Neural crest cell (in vitro differentiated cells): ENCODE data around the gene DBF4B. TPM values are rescaled to one million over a fixed set of nuclear protein-coding genes. Genes with fewer than 3 reads are reported as not detected.

Experiments
- DNase-seq: peaks from one replicate; pipeline ENCODE4 v3.0.0; 2021; ENCODE audit warnings: low read depth, mixed read lengths, low spot score
- H3K27ac Mint-ChIP-seq: one replicate; pipeline ENCODE4 v1.8.0; 2021; ENCODE audit warnings: mild to moderate bottlenecking, mixed read lengths; ENCODE audit not compliant: unreplicated experiment
- H3K27me3 Mint-ChIP-seq: 2 replicates; pipeline ENCODE4 v1.8.0; 2021; ENCODE audit warnings: low read depth, mild to moderate bottlenecking, mixed read lengths
- H3K36me3 Mint-ChIP-seq: 2 replicates; pipeline ENCODE4 v1.8.0; 2021; ENCODE audit warnings: low read depth, mild to moderate bottlenecking, mixed read lengths
- H3K4me1 Mint-ChIP-seq: 2 replicates; pipeline ENCODE4 v1.8.0; 2021; ENCODE audit warnings: mixed read lengths
- H3K4me3 Mint-ChIP-seq: one replicate; pipeline ENCODE4 v1.8.0; 2021; ENCODE audit warnings: mild to moderate bottlenecking, mixed read lengths
- H3K9me3 Mint-ChIP-seq: 2 replicates; pipeline ENCODE4 v1.8.0; 2021; ENCODE audit warnings: mixed read lengths
- total RNA-seq: library from RNA; stranded (reverse); gene quantifications from 2 replicates; pipeline ENCODE4 v1.2.1, GENCODE V29; 2021
- TF ChIP-seq, protein P1 (sequence below): fragments of 200-600 bp; sonication (generic); conservative IDR thresholded peaks from 2 replicates; pipeline ENCODE4 v1.5.0; 2021; ENCODE audit warnings: antibody characterized with exemption, mild to moderate bottlenecking

The DBF4B gene
- total RNA-seq, 1 donor from 2014 or later, result 51.1 TPM

DNA sequence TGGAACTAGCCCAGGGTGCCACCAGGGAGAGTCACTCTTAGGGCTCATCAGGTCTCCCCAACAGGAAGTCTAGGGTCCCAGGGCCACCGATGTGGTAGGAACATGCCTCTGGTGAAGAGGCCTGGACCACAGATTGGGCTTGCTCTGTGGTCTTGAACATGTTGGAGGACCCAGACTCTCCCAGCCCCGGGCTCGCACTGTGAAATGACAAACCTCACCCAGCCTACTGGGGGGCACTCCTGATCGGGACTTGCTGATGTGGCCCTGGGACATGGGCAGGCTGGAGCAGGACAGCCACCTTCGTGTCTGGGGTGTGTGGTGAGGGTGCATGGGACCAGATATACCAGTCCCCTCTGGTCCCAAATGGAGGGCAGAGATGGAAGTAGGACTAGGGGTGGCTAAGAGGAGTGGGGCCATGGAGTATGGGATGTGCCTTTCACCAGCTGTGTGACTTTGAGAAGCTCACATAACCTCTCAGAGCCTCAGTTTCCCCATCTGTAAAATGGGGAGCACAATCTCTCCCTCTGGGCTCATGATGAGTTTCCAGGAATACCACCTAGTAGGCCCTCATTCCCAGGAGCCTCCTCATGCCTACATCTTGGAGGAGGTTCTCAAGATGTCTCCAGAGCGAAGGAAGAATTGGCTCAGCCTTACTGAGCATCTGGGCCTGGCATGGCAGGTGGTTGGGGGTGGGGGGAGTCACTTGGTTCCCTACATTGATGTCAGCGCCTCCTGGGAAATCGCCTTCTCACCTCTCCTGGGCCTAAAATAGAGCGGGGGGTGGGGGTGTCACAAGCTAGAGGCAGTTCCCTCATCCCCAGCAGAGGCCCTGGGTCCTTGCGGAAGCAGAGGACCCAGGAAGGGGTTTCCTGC lies 48.8 kb downstream of the DBF4B start:
- H3K27ac Mint-ChIP-seq, result no peak overlapping the region
- peaks cover 24% of the 10 kb centered on the region for H3K27me3 Mint-ChIP-seq
- no peaks in the 10 kb centered on the region for H3K4me1 Mint-ChIP-seq
- no peaks in the 10 kb centered on the region for H3K9me3 Mint-ChIP-seq
- peak overlapping the region; percentile 81 for H3K4me3 Mint-ChIP-seq
- H3K36me3 Mint-ChIP-seq, result no peaks in the 10 kb centered on the region
- no peak for DNase-seq
- TF ChIP-seq, protein P1, sequence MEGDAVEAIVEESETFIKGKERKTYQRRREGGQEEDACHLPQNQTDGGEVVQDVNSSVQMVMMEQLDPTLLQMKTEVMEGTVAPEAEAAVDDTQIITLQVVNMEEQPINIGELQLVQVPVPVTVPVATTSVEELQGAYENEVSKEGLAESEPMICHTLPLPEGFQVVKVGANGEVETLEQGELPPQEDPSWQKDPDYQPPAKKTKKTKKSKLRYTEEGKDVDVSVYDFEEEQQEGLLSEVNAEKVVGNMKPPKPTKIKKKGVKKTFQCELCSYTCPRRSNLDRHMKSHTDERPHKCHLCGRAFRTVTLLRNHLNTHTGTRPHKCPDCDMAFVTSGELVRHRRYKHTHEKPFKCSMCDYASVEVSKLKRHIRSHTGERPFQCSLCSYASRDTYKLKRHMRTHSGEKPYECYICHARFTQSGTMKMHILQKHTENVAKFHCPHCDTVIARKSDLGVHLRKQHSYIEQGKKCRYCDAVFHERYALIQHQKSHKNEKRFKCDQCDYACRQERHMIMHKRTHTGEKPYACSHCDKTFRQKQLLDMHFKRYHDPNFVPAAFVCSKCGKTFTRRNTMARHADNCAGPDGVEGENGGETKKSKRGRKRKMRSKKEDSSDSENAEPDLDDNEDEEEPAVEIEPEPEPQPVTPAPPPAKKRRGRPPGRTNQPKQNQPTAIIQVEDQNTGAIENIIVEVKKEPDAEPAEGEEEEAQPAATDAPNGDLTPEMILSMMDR, result no peak

DNA sequence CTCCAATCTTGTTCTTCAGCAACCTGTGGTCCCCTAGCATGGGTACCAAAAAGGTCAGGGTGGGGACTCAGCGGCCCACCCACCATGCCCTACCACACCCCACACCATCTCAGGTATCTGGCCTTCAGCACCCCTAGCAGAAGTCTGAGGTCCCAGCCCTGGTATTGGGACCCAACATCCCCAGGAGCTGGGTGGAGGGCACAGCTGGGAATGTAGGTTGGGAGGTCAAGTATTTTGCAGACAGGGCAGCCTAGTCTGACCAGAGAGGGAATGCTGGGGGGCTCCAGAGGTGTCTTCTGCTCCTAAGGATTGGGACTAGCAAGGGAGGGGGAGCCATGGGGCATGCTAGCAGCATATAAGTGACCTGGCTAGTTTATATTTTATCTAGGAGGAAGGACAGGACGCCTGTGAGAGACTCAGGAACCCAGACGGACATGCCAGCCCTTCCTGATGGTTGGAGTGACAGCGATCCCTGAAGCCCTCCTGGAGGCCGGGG lies 49.5 kb downstream of the DBF4B start:
- Mint-ChIP-seq H3K27me3 (peaks cover 24% of the 10 kb centered on the region), H3K27ac (no peak overlapping the region), H3K4me1 (no peaks in the 10 kb centered on the region), H3K9me3 (no peaks in the 10 kb centered on the region), H3K36me3 (no peaks in the 10 kb centered on the region), H3K4me3 (peak overlapping the region; percentile 81)
- TF ChIP-seq, protein P1, result no peak
- DNase-seq, result no peak

GRCh38 chr17:44758414-44759085 lies 50.1 kb downstream of the DBF4B start, which contains the start of gene ADAM11:
Gene ADAM11, plus strand, starts transcription at chr17:44758988. Its CDS starts 212 bp downstream, at chr17:44759200.
- no peak for DNase-seq
- H3K4me1 Mint-ChIP-seq, result no peaks in the 10 kb centered on the region
- H3K9me3 Mint-ChIP-seq, result no peaks in the 10 kb centered on the region
- H3K27me3 Mint-ChIP-seq, result peaks cover 24% of the 10 kb centered on the region
- H3K4me3 Mint-ChIP-seq, result peak within 1 kb of the TSS; percentile 81
- no peak within 1 kb of the TSS for H3K27ac Mint-ChIP-seq
- no peaks in the 10 kb centered on the region for H3K36me3 Mint-ChIP-seq
- TF ChIP-seq, protein P1, result no peak

DNA sequence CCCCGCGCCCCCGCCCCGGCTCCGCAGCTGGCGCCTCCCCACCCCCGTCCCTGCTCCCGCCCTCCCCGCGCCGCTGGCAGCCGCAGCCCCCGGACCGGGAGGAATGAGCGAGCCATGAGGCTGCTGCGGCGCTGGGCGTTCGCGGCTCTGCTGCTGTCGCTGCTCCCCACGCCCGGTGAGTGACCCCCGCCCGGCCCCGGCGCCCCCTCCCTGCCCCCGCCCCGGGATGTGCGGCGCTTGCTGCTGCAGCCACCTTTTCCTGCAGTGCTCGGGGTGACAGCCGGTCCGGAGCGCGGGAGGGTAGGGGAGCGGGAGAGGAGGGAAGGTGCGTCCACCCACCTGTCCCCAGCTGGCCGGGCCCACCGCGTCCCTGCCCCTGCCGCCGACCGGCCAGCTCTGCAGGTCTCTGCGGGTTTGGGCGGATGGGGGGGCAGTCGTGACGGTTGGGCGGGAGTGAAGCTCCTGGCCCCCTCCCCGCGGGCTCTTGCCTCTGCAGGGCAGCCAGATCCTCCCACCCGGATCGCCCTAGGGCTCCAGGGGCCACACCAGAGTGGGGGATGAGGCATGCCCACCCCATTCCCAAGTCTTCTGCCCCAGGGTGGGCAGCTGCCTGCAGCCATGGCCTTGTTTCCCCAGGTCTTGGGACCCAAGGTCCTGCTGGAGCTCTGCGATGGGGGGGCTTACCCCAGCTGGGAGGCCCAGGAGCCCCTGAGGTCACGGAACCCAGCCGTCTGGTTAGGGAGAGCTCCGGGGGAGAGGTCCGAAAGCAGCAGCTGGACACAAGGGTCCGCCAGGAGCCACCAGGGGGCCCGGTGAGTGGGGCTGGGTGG lies 50.8 kb downstream of the DBF4B start:
- H3K27ac Mint-ChIP-seq, result no peak overlapping the region
- peaks cover 22% of the 10 kb centered on the region for H3K27me3 Mint-ChIP-seq
- TF ChIP-seq, protein P1, result peak; percentile 40
- no peaks in the 10 kb centered on the region for H3K4me1 Mint-ChIP-seq
- no peak overlapping the region for H3K4me3 Mint-ChIP-seq
- peak; percentile 40 for DNase-seq
- no peaks in the 10 kb centered on the region for H3K9me3 Mint-ChIP-seq
- H3K36me3 Mint-ChIP-seq, result no peaks in the 10 kb centered on the region

DNA sequence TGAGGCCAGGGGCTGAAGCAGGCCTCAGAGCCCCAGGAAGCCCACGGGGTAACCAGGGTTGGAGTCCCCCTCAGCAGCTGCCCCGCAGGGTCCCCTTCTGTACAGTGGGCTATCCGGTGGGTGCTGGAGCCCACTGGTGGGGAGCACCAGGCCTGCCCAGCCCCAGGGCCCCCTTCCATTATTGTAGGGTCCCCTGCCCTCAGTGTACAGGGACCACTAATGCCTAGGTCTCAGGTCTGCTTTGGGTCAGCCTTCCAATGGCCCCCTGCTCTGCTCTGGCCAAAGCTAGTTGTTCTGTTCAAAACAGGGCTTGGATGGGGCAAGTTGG lies 51.4 kb downstream of the DBF4B start:
- H3K27ac Mint-ChIP-seq, result no peak overlapping the region
- H3K36me3 Mint-ChIP-seq, result no peaks in the 10 kb centered on the region
- no peak for DNase-seq
- H3K9me3 Mint-ChIP-seq, result no peaks in the 10 kb centered on the region
- TF ChIP-seq, protein P1, result no peak
- peaks cover 22% of the 10 kb centered on the region for H3K27me3 Mint-ChIP-seq
- no peak overlapping the region for H3K4me3 Mint-ChIP-seq
- no peaks in the 10 kb centered on the region for H3K4me1 Mint-ChIP-seq
